Measurements from ENCODE around the gene CCDC169.

DNA sequence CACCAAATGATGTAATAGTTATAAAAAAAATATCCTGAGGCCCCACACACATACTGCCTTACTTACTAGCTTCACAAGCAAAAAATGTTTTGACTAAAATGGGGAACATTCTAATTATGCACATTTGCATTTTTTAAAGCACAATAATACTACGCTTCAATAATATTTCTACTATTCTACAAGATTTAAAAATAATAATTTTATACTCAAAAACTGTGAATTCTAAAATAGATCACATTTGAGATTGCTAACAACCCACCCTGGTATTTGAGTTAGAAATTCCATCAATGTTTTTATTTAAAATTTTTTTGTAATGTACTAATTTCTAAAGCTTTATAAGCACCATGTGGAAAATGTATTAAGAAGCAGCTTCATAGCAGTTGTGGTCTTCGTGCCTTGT lies 24.2 kb downstream of the CCDC169 start:
- no peak for TF ChIP-seq MAX (IDR thresholded peaks at IDR 0.05)
- TF ChIP-seq, protein P1, sequence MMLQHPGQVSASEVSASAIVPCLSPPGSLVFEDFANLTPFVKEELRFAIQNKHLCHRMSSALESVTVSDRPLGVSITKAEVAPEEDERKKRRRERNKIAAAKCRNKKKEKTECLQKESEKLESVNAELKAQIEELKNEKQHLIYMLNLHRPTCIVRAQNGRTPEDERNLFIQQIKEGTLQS (IDR thresholded peaks at IDR 0.05), result no peak
- TF ChIP-seq REST (IDR thresholded peaks at IDR 0.05), result no peak

Data from liver (tissue), 2 donors.